GM12873 (cell line): ENCODE measurements around the gene KISS1R.

Experiments used
- TF ChIP-seq, protein P1 (sequence below): IDR thresholded peaks from 2 replicates; pipeline ENCODE4 v1.5.1; 2012; ENCODE audit warnings: low read depth, mild to moderate bottlenecking, moderate library complexity, low read length, control low read depth; ENCODE audit not compliant: insufficient read depth; ENCODE audit errors: missing control alignments

KISS1R gene

DNA sequence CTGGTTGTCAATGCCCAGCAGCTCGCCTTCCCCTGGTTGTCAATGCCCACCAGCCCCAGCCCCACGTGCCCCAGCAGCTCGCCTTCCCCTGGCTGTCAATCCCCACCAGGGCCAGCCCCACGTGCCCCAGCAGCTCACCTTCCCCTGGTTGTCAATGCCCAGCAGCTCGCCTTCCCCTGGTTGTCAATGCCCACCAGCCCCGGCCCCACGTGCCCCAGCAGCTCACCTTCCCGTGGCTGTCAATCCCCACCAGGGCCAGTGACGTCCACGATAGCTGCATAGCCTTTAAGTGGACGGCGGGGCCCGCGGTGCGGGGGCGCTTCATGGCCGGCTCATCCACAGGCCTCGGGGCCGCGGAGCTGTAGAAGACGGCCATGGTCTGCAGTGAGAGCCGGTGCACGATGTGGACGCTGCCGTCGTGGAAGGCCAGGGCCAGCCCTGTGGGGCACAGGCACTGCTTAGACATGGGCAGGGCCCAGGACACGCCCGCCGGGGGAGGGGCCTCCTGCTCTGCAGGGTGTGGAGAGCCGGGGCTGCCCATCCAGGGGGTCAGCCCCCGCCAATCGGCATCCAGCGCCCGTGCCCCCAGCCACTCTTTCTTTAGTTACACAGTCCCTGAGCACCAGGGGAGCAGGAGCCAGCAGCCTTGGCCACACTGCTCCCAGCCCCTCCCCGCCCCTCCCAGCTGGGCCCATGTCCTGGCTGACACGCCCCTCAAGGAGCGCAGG is 37.3 kb upstream of the KISS1R start:
- TF ChIP-seq, protein P1, sequence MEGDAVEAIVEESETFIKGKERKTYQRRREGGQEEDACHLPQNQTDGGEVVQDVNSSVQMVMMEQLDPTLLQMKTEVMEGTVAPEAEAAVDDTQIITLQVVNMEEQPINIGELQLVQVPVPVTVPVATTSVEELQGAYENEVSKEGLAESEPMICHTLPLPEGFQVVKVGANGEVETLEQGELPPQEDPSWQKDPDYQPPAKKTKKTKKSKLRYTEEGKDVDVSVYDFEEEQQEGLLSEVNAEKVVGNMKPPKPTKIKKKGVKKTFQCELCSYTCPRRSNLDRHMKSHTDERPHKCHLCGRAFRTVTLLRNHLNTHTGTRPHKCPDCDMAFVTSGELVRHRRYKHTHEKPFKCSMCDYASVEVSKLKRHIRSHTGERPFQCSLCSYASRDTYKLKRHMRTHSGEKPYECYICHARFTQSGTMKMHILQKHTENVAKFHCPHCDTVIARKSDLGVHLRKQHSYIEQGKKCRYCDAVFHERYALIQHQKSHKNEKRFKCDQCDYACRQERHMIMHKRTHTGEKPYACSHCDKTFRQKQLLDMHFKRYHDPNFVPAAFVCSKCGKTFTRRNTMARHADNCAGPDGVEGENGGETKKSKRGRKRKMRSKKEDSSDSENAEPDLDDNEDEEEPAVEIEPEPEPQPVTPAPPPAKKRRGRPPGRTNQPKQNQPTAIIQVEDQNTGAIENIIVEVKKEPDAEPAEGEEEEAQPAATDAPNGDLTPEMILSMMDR: no peak

DNA sequence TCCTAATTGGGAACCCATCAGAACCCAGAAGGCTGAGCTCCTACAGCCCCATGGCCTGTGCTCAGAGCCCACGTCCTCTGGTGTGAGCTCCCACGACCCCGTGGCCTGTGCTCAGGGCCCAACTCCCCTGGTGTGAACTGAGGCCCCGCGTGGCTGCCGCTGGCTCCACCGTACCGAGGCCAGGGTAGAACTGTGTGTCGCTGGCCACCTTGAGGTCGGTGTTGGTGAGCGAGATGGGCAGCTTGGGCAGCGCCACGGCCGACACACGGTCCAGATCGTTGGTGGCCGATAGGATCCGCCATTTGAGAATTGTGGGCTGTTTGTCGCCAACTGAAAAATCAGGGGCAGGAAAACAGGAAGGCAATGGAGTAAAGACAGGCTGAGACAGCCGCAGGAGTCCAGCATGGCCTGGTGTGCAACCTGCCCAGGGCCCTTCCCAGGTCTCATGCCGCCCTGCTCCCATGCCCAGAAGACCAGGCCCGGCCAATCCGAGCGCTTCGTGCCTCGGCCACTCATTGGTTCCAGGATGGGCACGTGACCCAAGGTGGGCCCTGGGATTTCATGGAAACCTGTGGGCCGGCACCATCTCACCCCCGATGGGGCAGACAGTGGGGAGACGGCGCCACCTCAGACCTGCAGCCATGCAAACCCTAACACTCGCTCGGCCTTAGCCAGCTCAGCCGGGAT is 35.6 kb upstream of the KISS1R start:
- TF ChIP-seq, protein P1: no peak

DNA sequence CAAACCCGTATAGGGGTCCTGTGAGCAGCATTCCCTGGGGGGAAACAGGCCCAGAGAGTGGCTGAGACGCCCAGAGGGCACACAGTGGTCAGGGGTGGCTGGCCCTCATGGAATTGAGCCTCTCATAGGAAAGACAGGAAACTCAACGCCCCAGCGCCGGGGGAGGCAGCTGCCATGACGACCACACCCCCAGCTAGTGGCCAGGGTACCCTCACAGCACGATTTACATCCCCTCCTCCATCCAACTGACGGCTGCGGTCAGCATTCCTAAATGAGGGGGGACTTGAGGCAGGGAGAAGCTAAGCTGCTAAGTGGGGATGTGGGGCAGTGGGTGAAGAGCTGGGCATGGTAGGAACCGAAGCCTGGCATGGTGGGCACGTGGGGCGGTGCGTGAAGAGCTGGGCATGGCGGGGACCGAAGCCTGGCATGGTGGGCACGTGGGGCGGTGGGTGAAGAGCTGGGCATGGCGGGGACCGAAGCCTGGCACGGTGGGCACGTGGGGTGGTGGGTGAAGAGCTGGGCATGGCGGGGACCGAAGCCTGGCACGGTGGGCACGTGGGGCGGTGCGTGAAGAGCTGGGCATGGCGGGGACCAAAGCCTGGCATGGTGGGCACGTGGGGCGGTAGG is 34.1 kb upstream of the KISS1R start:
- TF ChIP-seq, protein P1: no peak

DNA sequence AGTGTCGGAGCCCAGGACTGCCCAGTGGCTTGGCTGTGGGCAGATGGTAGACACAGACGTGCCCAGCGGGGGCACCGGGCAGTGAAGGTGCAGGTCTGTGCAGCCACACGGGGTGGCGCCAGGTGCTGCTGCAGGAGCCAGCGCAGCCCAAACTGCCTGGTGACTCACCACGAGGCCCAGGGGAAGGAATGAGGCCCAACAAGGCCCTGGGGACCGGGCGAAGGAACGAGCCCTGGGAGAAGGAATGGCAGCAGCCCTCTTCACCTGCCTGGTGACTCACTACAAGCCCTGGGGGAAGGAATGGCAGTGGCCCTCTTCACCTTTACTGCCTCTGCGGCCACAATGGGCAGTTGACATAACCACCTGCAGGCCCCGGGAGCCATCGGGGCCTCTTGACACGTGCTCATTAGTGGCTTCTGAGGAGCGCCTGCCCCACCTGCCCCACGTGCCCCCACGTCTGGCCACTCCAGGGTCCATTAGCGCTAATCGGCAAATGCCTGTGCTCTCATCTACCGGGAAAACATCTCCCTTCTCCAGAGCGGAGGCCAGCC is 33.4 kb upstream of the KISS1R start:
- TF ChIP-seq, protein P1: no peak

DNA sequence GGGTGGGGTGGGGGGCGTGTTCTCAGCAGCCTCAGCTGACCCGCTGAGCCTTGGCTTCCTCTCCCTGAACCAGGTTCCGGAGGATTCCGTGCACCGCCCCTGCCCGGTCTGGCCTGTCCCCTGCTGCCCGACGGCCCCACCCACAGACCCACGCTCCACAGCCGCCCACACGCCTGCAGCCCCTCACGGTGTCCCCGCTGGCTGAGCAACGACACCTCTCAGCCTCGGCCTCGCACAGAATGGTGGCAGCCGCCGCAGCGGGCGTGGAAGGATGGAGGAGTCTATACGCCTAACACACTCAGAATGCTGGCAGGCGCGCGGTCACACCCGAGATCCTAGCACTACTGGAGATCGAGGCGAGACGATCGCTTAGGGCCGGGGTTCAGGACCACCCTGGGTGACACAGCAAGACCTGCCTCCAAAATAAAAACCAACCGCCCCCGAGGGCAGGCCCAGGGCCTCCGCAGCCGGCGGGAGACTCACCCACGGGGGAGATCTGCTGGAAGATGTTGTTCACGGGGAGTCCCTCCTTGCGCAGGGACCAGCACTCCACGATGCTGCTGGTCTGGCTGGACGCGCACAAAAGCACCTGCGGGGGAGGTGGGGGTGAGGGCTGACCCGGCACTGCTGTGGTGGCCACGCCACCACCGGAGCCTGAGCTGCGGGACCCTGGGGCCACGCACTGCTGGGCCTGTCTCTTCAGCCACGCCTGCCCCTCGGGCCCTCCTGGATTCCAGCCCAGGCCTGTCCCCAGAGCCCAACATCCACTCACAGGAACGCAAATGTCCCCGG is 32.5 kb upstream of the KISS1R start:
- TF ChIP-seq, protein P1: no peak

DNA sequence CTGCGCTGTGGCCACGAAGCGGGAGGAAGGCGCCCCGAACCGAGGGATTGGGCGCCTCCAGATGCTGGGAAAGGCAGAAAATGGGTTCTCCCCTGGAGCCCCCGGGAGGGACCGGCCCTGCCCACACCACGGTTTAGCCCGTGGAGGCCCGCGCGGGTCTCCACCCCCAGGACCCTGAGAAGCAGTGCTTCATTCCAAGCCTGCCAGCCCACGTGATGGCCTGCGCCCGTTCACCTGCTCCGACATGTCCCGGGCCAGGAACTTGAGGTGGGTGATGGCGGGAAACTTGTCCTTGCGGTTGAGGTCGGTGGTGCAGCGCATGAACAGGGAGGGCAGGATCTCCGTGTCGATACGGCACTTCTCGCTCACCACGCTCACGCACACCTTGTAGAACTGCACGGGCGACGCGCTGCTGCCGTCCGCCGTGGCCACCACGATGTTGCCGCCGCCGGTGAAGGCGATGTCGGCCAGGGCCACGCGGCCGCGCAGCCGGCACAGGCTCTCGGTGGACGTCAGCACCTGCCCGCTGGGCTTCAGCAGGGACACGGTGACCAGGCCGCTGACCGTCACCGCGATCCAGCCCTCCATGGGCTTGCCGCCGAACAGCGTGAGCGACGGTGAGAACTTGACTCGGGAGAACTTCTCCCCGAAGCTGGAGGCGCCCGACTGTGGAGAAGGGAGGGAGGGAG is 31.5 kb upstream of the KISS1R start:
- TF ChIP-seq, protein P1: no peak
